GM18526 (cell line): ENCODE measurements around the gene HOXC5.

Source experiments
- POLR2A ChIP-seq: IDR thresholded peaks from 3 replicates; pipeline ENCODE4 v1.6.1; 2011; ENCODE audit not compliant: insufficient read length; ENCODE audit errors: extremely low read depth

Gene HOXC5

GRCh38 chr12:54032627-54033100 lies at the start of gene HOXC5:
HOXC5 (plus strand) TSS chr12:54033050; CDS start chr12:54033123, 73 bp downstream.
- TF ChIP-seq POLR2A = no peak

GRCh38 chr12:53983568-53983949 lies 49.3 kb upstream of the HOXC5 start:
- TF ChIP-seq POLR2A = no peak

GRCh38 chr12:53983950-53984572 lies 48.8 kb upstream of the HOXC5 start:
- no peak for TF ChIP-seq POLR2A

GRCh38 chr12:53984901-53985691 lies 47.8 kb upstream of the HOXC5 start, which contains the start of gene HOXC10:
HOXC10 (plus strand) TSS chr12:53985146; CDS start chr12:53985260, 114 bp downstream.
- no peak for TF ChIP-seq POLR2A

GRCh38 chr12:53985692-53985993 lies 47.2 kb upstream of the HOXC5 start:
- no peak for TF ChIP-seq POLR2A

GRCh38 chr12:53985994-53986685 lies 46.7 kb upstream of the HOXC5 start:
- no peak for TF ChIP-seq POLR2A

GRCh38 chr12:53986686-53987483 lies 46.0 kb upstream of the HOXC5 start:
- no peak for TF ChIP-seq POLR2A

GRCh38 chr12:53987787-53988230 lies 45.0 kb upstream of the HOXC5 start:
- no peak for TF ChIP-seq POLR2A

- no peak for TF ChIP-seq POLR2A
Observed at GRCh38 chr12:53988541-53989226, 44.2 kb upstream of the HOXC5 start.

GRCh38 chr12:53989227-53990113 lies 43.4 kb upstream of the HOXC5 start:
- no peak for TF ChIP-seq POLR2A

- TF ChIP-seq POLR2A = no peak
Observed at GRCh38 chr12:53990311-53991076, 42.4 kb upstream of the HOXC5 start.

- TF ChIP-seq POLR2A = no peak
Observed at GRCh38 chr12:53991077-53991460, 41.8 kb upstream of the HOXC5 start.

- TF ChIP-seq POLR2A = no peak
Observed at GRCh38 chr12:53992377-53992889, 40.4 kb upstream of the HOXC5 start.
